HCT116 (cell line): ENCODE measurements around the gene PCBP3. TPM values are rescaled to one million over a fixed set of nuclear protein-coding genes. Genes with fewer than 3 reads are reported as not detected.

ENCODE experiments used
- ATAC-seq: fragments of 200-7000 bp; cut with Tn5 transposase; 2 replicates; pipeline ENCODE4 v1.9.1; 2020; ENCODE audit warnings: mild to moderate bottlenecking, moderate library complexity
- BruUV-seq: library from RNA; stranded (reverse); fragments of 400-500 nt; replicated peaks from 2 replicates; lab custom pipeline; 2021; lab: Mats Ljungman, UMichigan
- CTCF ChIA-PET: fragments of 300-600 bp; sonication (Branson Sonifier 250); formaldehyde crosslinking; loops from one replicate; lab custom pipeline; 2021; ENCODE audit warnings: antibody characterized with exemption; lab: Charles Lee
- POLR2A ChIA-PET: fragments of 300-600, 350-600 bp; sonication (Branson Sonifier 250); formaldehyde crosslinking; loops from one replicate; lab custom pipeline; 2021; ENCODE audit warnings: antibody characterized with exemption; lab: Charles Lee
- RAD21 ChIA-PET, 2 experiments: fragments of 300-600 bp; sonication (Branson Sonifier 250); formaldehyde crosslinking; loops; one replicate each; lab custom pipeline; 2023; ENCODE audit warnings: low total read pairs in 2 of 2; ENCODE audit not compliant: uncharacterized antibody in 2 of 2, unreplicated experiment in 2 of 2, low non-redundant PET in 1 of 2; lab: Charles Lee
- DNase-seq: peaks from one replicate; pipeline ENCODE4 v3.0.0-alpha.2; 2010; ENCODE audit warnings: low read depth, low spot score
- H2AFZ ChIP-seq: fragments of 200-600 bp; shearing (Covaris generic), sonication (generic); 2 replicates; pipeline ENCODE4 v1.6.1; 2017; ENCODE audit warnings: low read depth, mixed run types, mixed read lengths, antibody characterized with exemption, low read length; ENCODE audit not compliant: poor library complexity, severe bottlenecking
- H3K27ac ChIP-seq: 2 replicates; pipeline ENCODE4 v1.5.1; 2012; ENCODE audit warnings: low read depth, low read length
- H3K27me3 ChIP-seq: fragments of 200-600 bp; sonication (generic); 2 replicates; pipeline ENCODE4 v1.6.1; 2016; ENCODE audit warnings: mixed run types, low read length, mixed read lengths; ENCODE audit not compliant: insufficient read depth
- H3K36me3 ChIP-seq, 2 experiments: fragments of 200-500 bp in 1 of 2; fragments of 200-600 bp in 1 of 2; sonication (Bioruptor generic) in 1 of 2; sonication (generic) in 1 of 2; 2 replicates each; pipeline versions ENCODE4 v1.5.1 to v1.6.1; 2014 to 2016; ENCODE audit warnings: low read length in 2 of 2, inconsistent platforms in 1 of 2, mixed read lengths in 1 of 2, mixed run types in 1 of 2; ENCODE audit not compliant: insufficient read depth in 2 of 2, control insufficient read depth in 1 of 2
- H3K4me1 ChIP-seq, 2 experiments: fragments of 200-600 bp in 1 of 2; sonication (generic) in 1 of 2; 2 replicates each; pipeline versions ENCODE4 v1.5.1 to v1.6.1; 2012 to 2017; ENCODE audit warnings: low read length in 2 of 2, inconsistent platforms in 1 of 2, mild to moderate bottlenecking in 1 of 2, mixed read lengths in 1 of 2, mixed run types in 1 of 2, moderate library complexity in 1 of 2; ENCODE audit not compliant: insufficient read depth in 2 of 2, control insufficient read depth in 1 of 2
- H3K4me2 ChIP-seq: fragments of 200-600 bp; sonication (generic); 2 replicates; pipeline ENCODE4 v1.6.1; 2017; ENCODE audit warnings: mixed run types, low read length, mixed read lengths
- H3K4me3 ChIP-seq, 2 experiments: fragments of 200-600 bp in 1 of 2; sonication (generic) in 1 of 2; replicated peaks in 1 of 2; 2 replicates each; pipeline ENCODE4 v1.5.1; 2011 to 2016; ENCODE audit warnings: low read length in 2 of 2, control low read depth in 1 of 2, low read depth in 1 of 2, mild to moderate bottlenecking in 1 of 2, mixed read lengths in 1 of 2, mixed run types in 1 of 2
- H3K79me2 ChIP-seq: fragments of 200-600 bp; sonication (generic); 2 replicates; pipeline ENCODE4 v1.6.1; 2017; ENCODE audit warnings: mild to moderate bottlenecking, mixed run types, low read length, moderate library complexity, mixed read lengths; ENCODE audit not compliant: insufficient read depth
- H3K9ac ChIP-seq: fragments of 200-600 bp; sonication (generic); 2 replicates; pipeline ENCODE4 v1.6.1; 2016; ENCODE audit warnings: low read length, mixed read lengths
- H3K9me2 ChIP-seq: fragments of 200-600 bp; sonication (generic), shearing (Covaris generic); 2 replicates; pipeline ENCODE4 v1.6.1; 2017; ENCODE audit warnings: mixed run types, mild to moderate bottlenecking, moderate library complexity; ENCODE audit not compliant: insufficient read depth
- H3K9me3 ChIP-seq, 2 experiments: fragments of 200-500 bp in 1 of 2; fragments of 200-600 bp in 1 of 2; sonication (Bioruptor generic) in 1 of 2; sonication (generic) in 1 of 2; 2 replicates each; pipeline ENCODE4 v1.6.1; 2014 to 2017; ENCODE audit warnings: low read length in 2 of 2, mixed read lengths in 2 of 2, inconsistent platforms in 1 of 2, low read depth in 1 of 2, mild to moderate bottlenecking in 1 of 2, mixed run types in 1 of 2, moderate library complexity in 1 of 2; ENCODE audit not compliant: control insufficient read depth in 1 of 2, insufficient read depth in 1 of 2
- H4K20me1 ChIP-seq: fragments of 200-600 bp; sonication (generic), shearing (Covaris generic); 2 replicates; pipeline ENCODE4 v1.6.1; 2017; ENCODE audit warnings: mixed run types, mild to moderate bottlenecking, moderate library complexity; ENCODE audit not compliant: insufficient read depth
- EGR1 ChIP-seq: IDR thresholded peaks from 2 replicates; pipeline ENCODE4 v1.6.1; 2012; ENCODE audit warnings: low read depth
- POLR2A ChIP-seq: IDR thresholded peaks from 2 replicates; pipeline ENCODE4 v1.7.0; 2011; ENCODE audit warnings: borderline replicate concordance; ENCODE audit not compliant: insufficient read depth, insufficient read length; ENCODE audit errors: extremely low read depth
- POLR2AphosphoS5 ChIP-seq: IDR thresholded peaks from 2 replicates; pipeline ENCODE4 v1.6.1; 2011; ENCODE audit warnings: mild to moderate bottlenecking, low read depth, low read length, moderate library complexity
- ZFX ChIP-seq: fragments of 450-650 bp; IDR thresholded peaks from 2 replicates; pipeline ENCODE4 v1.6.1; 2017
- intact Hi-C: fragments of 100-400 bp; cut with micrococcal nuclease; formaldehyde crosslinking; loops from 2 replicates; pipeline ENCODE4 v1.10.0; 2022
- total RNA-seq: library from RNA; stranded (reverse); gene quantifications from one replicate; pipeline ENCODE4 v1.2.1, GENCODE V29; 2021; ENCODE audit not compliant: unreplicated experiment
- TF ChIP-seq, protein P1 (sequence below): IDR thresholded peaks from 2 replicates; pipeline ENCODE4 v1.6.1; 2012; ENCODE audit warnings: low read depth
- TF ChIP-seq, protein P2 (sequence below), 3 experiments: fragments of 200-600 bp in 1 of 3; sonication (generic) in 1 of 3; IDR thresholded peaks in 2 of 3; conservative IDR thresholded peaks in 1 of 3; 2 replicates each; pipeline ENCODE4 v1.5.1; 2012 to 2017; ENCODE audit warnings: low read depth in 2 of 3, low read length in 2 of 3, antibody characterized with exemption in 1 of 3, borderline replicate concordance in 1 of 3, control low read depth in 1 of 3, mild to moderate bottlenecking in 1 of 3, mixed read lengths in 1 of 3, mixed run types in 1 of 3, moderate library complexity in 1 of 3; ENCODE audit not compliant: insufficient read depth in 1 of 3

Gene PCBP3
- total RNA-seq, 1 experiment from 2014 or later = 3.1 TPM

DNA sequence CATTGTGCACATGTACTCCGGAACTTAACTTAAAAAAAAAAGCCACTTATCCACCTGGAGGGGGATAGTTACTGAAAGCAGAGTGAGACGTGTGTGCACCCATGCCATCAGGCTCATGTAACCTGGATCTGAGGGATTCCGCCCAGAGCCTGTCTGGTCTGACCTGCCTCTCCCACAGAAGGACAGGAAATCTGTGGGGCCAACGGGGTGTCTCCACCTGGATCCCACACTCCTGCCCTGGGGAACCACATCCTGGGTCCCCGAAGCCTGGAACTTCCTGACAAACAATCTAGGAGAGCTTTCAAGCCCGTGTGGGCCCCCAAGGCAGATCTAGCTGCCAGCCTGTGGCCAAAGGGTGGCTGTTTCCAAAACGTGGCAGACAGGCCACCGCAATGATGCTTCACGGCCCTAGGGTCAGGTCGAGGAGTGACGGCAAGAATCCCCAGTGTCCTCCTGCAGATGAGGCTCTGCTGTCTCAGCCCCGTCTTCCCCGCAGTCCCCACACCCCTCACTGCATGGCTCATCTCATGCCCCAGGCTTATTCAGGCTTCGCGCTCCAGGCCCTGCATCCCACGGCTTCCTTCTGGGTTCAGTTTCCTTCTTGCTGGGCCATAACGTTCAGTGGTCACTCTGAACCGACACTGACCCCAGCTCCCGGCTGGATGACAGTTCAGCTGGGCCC is 21.0 kb upstream of the PCBP3 start:
- CTCF ChIA-PET = no interaction called here
- TF ChIP-seq, protein P1, sequence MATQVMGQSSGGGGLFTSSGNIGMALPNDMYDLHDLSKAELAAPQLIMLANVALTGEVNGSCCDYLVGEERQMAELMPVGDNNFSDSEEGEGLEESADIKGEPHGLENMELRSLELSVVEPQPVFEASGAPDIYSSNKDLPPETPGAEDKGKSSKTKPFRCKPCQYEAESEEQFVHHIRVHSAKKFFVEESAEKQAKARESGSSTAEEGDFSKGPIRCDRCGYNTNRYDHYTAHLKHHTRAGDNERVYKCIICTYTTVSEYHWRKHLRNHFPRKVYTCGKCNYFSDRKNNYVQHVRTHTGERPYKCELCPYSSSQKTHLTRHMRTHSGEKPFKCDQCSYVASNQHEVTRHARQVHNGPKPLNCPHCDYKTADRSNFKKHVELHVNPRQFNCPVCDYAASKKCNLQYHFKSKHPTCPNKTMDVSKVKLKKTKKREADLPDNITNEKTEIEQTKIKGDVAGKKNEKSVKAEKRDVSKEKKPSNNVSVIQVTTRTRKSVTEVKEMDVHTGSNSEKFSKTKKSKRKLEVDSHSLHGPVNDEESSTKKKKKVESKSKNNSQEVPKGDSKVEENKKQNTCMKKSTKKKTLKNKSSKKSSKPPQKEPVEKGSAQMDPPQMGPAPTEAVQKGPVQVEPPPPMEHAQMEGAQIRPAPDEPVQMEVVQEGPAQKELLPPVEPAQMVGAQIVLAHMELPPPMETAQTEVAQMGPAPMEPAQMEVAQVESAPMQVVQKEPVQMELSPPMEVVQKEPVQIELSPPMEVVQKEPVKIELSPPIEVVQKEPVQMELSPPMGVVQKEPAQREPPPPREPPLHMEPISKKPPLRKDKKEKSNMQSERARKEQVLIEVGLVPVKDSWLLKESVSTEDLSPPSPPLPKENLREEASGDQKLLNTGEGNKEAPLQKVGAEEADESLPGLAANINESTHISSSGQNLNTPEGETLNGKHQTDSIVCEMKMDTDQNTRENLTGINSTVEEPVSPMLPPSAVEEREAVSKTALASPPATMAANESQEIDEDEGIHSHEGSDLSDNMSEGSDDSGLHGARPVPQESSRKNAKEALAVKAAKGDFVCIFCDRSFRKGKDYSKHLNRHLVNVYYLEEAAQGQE = no peak
- TF ChIP-seq, protein P2, sequence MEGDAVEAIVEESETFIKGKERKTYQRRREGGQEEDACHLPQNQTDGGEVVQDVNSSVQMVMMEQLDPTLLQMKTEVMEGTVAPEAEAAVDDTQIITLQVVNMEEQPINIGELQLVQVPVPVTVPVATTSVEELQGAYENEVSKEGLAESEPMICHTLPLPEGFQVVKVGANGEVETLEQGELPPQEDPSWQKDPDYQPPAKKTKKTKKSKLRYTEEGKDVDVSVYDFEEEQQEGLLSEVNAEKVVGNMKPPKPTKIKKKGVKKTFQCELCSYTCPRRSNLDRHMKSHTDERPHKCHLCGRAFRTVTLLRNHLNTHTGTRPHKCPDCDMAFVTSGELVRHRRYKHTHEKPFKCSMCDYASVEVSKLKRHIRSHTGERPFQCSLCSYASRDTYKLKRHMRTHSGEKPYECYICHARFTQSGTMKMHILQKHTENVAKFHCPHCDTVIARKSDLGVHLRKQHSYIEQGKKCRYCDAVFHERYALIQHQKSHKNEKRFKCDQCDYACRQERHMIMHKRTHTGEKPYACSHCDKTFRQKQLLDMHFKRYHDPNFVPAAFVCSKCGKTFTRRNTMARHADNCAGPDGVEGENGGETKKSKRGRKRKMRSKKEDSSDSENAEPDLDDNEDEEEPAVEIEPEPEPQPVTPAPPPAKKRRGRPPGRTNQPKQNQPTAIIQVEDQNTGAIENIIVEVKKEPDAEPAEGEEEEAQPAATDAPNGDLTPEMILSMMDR (IDR thresholded peaks at IDR 0.05 in 2 of 3, conservative IDR thresholded peaks at IDR 0.05 in 1 of 3; ENCODE audit: borderline replicate concordance in 1 of 3, insufficient read depth in 1 of 3, low read depth in 2 of 3, low read length in 2 of 3) = no peak
- TF ChIP-seq POLR2AphosphoS5 = no peak
- TF ChIP-seq ZFX = no peak
- no peak for TF ChIP-seq EGR1
- TF ChIP-seq POLR2A = no peak
- TF ChIP-seq, all 23 proteins: peak for 0

More for the DNA sequence above, 21.0 kb upstream of the PCBP3 start:
- no peak overlapping the region for H3K4me3 ChIP-seq
- no peak for ATAC-seq
- no peaks in the 10 kb centered on the region; a peak in 1 of 4 replicates for H3K4me1 ChIP-seq
- H4K20me1 ChIP-seq = no peaks in the 10 kb centered on the region
- BruUV-seq = no TSS peak
- H3K79me2 ChIP-seq = no peaks in the 10 kb centered on the region
- no peak overlapping the region for H3K4me2 ChIP-seq
- no peak overlapping the region for H2AFZ ChIP-seq
- H3K27me3 ChIP-seq = peaks cover 15% of the 10 kb centered on the region
- H3K36me3 ChIP-seq = no peaks in the 10 kb centered on the region
- H3K9ac ChIP-seq = no peak overlapping the region
- H3K27ac ChIP-seq = no peak overlapping the region
- H3K9me2 ChIP-seq = no peaks in the 10 kb centered on the region
- ChIA-PET POLR2A (no interaction called here), RAD21 (no interaction called here)
- intact Hi-C loops = no loop called here
- no peak for DNase-seq
- no peaks in the 10 kb centered on the region for H3K9me3 ChIP-seq
